ENCODE measurements around the gene CDC42BPB.

The CDC42BPB gene

GRCh38 chr14:103016071-103016470, 41.3 kb downstream of the CDC42BPB start:
- no peak for DNase-seq (ENCODE audit: low read depth)

GRCh38 chr14:103015426-103015825, 41.9 kb downstream of the CDC42BPB start:
- no peak for DNase-seq (ENCODE audit: low read depth)

- DNase-seq (ENCODE audit: low read depth), result no peak
Observed at GRCh38 chr14:103014466-103015228, 42.7 kb downstream of the CDC42BPB start.

- no peak for DNase-seq (ENCODE audit: low read depth)
Observed at GRCh38 chr14:103013028-103013427, 44.3 kb downstream of the CDC42BPB start.

GRCh38 chr14:103009559-103009958, 47.8 kb downstream of the CDC42BPB start:
- DNase-seq (ENCODE audit: low read depth), result no peak

GRCh38 chr14:103008768-103009357, 48.5 kb downstream of the CDC42BPB start:
- no peak for DNase-seq (ENCODE audit: low read depth)

GRCh38 chr14:103008126-103008525, 49.2 kb downstream of the CDC42BPB start:
- DNase-seq (ENCODE audit: low read depth), result no peak

- no peak for DNase-seq (ENCODE audit: low read depth)
Observed at GRCh38 chr14:103007555-103007954, 49.8 kb downstream of the CDC42BPB start.

GRCh38 chr14:103006991-103007520, 50.3 kb downstream of the CDC42BPB start:
- DNase-seq (ENCODE audit: low read depth), result no peak

- DNase-seq (ENCODE audit: low read depth), result no peak
Observed at GRCh38 chr14:103006106-103006505, 51.2 kb downstream of the CDC42BPB start.

GRCh38 chr14:103003850-103004249, 53.5 kb downstream of the CDC42BPB start:
- no peak for DNase-seq (ENCODE audit: low read depth)

GRCh38 chr14:103003351-103003615, 54.1 kb downstream of the CDC42BPB start:
- DNase-seq (ENCODE audit: low read depth), result no peak

GRCh38 chr14:103002578-103003350, 54.6 kb downstream of the CDC42BPB start:
- DNase-seq (ENCODE audit: low read depth), result no peak

GRCh38 chr14:103001651-103002396, 55.5 kb downstream of the CDC42BPB start:
- no peak for DNase-seq (ENCODE audit: low read depth)

GRCh38 chr14:103001226-103001625, 56.1 kb downstream of the CDC42BPB start:
- no peak for DNase-seq (ENCODE audit: low read depth)

- DNase-seq (ENCODE audit: low read depth), result no peak
Observed at GRCh38 chr14:103000291-103000921, 56.9 kb downstream of the CDC42BPB start.

GRCh38 chr14:102999227-102999895, 58.0 kb downstream of the CDC42BPB start:
- DNase-seq (ENCODE audit: low read depth), result no peak

GRCh38 chr14:102998393-102998792, 59.0 kb downstream of the CDC42BPB start:
- no peak for DNase-seq (ENCODE audit: low read depth)

- no peak for DNase-seq (ENCODE audit: low read depth)
Observed at GRCh38 chr14:102996941-102997340, 60.4 kb downstream of the CDC42BPB start.

GRCh38 chr14:102994689-102995088, 62.7 kb downstream of the CDC42BPB start:
- DNase-seq (ENCODE audit: low read depth), result no peak

- DNase-seq (ENCODE audit: low read depth), result no peak
Observed at GRCh38 chr14:102993523-102993922, 63.8 kb downstream of the CDC42BPB start.

Data from activated T-cell treated with anti-CD3 and anti-CD28 coated beads for 1 hour (primary cell).